HG03025 (cell line): ENCODE measurements around the gene UBE2D4.
"Not testable (repeated sequence)": the region's sequence is repeated elsewhere in the genome, so short reads cannot be mapped to it uniquely, and the experiment has no call there.

Experiments
- ATAC-seq: cut with Tn5 transposase; IDR thresholded peaks from one replicate; pipeline ENCODE4 v1.9.1; 2021; ENCODE audit warnings: mild to moderate bottlenecking, moderate library complexity; ENCODE audit not compliant: unreplicated experiment, low FRiP score

Gene UBE2D4

DNA sequence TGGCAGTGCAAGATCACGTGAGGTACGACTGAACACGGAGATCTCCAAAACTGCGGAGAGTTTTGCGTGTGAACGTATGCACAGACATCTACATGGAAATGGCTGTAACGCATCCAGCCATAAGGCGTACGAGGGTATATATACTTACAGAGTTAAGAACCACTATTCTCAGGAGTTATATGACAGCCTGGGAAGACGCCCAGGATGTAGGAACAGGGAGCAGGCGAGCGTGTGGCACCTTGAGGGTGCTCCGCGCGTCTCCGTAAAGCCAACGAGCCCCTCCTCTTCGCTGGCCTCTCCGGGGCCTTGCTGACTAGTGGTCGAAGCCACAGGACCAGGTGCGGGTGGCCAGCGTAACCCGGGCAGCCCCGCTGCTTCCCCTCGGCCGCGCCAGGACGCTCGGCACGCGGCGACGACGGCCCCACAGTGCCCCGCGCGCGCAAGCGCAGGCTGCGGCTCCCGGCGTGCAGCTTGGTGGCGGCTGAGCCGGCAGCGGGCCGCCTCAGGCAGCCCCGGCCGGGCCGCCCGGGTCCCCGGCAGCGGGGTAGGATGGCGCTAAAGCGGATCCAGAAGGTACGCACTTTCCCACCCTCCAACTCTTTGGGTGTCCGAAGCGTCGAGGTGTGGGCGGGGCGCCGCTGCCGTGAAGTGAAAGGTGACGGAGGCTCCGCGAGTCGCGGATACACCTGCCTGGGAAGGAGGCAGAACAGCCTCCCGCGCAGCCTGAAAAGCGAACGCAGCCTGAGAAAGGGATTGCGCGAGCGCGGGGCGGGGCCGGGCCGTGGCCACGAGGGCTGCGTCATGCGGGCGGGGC lies at the start of gene UBE2D4:
Gene UBE2D4 (plus strand): TSS at position 453 of the 814 bp plus-strand sequence. CDS start 97 bp downstream, at position 550.
- peak; percentile 87 for ATAC-seq

DNA sequence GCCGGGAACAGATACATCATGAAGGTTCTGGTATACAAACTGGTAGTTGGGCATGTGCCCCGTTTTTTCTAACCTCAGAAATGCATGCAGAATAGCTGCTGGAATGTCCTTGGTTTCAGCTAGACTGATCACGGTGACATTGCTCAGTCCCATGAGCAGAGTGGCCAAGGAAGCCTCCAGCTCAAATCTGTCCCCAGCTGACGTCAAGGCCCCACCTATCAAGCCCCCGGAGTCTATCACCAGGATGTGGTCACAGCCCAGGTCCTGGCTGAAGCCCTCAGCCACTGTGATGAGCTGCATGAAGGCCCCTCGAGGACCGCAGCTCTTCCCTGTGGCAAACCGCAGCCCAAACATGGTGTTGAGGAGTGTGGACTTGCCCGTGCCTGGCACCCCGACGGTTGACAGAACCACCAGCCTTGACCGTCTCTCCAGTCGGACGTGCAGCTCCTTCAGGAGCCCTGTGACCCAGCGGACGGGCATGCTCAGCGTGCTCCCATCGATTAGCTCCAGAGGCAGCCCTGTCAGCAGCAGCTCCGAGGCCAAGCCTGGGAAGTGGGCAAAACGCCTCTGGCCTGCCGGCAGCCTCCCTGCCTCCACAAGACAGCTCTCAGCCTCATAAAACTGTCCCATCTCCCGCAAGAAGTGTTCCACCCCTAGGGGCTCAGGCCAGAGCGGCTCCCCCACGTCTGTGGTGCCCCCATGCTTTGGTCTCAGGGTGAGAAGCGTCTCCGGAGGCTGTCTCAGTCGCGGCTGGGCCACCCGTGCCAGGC lies 49.1 kb upstream of the UBE2D4 start:
- no peak for ATAC-seq

DNA sequence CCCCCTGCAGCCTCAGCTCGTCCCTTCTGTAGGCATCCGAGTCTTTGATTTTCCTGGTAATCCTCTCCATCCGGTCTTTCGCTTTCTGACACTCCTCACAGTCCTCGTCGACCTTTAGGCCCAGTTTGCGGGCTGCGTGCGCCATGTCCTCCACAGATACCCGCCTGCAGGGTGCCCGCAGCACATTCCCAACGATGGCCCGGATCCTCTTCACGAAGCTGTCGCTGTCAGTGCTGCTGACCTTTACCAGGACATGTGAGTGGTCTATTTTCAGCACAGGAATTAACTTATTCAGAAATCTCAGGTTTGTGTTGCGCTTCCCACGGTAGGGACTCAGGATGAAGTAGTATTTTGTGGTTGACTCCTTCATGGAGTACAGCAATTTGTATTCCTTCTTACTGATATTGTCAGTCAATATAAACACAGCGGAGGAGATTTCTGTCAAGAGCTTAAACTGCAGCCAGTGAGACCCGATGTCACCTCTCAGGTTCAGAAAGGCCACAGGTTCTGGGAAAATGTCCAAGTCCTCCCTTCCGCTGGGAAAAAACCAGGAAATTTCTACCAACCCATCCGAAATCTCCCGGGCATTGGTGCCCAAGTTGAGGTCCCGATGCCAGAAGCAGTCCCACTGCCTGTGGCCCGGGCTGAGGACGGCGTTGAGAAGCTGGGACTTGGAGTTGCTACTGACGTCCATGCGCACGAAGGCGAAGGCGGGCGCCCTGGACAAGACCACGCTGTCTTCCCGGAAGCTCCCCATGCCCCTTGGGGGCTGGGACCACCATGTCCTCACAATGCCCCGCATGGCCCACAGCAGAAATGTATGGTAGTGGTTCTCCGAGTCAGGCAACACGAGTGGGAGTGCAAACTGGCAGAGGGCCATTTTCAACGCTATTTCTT lies 48.0 kb upstream of the UBE2D4 start:
- no peak for ATAC-seq

DNA sequence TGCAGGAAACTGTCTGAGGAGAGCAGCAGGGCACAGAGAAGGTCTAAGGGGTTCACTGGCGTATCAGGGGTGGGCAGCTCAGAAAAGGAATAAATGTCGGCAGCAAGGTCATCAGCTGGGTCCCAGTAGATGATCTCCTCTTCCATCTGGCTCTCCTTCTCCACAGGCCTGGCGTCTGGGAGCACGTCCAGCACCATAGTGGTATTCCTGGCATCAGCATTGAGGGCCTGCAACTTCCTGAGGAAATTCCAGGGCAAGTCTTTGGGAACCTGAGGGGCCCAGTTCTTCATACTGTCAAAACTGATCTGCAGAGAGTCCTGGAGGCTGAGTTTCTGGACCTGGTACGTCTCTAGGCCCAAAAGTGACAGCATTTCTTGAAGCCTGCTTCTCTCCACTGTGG lies 47.4 kb upstream of the UBE2D4 start:
- no peak for ATAC-seq

DNA sequence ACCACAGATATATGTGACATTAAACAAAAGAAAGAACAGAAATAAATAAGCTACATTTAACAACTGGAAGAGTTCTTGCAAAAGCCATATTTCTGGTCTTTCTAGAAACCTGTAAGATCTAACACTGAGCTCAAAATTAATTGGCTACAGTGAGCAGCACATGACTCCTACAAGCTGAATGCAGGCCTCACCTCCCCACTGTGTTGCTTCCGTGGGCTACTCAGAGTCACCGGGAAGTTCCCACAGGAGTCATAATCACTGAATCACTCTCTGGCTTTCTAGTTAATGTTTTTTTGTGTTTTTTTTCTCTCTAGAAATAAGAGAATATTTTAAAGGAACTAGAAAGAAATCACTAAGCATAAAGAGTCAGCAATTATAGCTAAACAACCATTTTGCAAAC lies 46.8 kb upstream of the UBE2D4 start:
- no peak for ATAC-seq

DNA sequence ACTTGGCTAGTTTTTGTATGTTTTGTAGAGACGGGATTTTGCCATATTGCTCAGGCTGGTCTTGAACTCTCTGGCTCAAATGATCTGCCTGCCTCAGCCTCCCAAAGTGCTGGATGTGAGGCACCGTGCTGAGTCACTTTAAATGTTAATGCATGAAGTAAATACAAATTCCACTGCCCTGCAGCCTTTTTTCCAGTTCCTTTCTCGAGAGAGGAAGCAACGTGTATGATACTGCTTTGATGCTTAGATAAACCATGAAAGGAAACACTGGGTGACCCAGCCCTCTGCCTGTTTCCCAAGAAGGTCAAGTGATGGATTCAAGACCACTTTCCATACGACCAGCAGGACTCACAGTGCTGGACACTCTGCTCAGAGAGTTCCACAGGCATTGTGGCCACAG lies 45.6 kb upstream of the UBE2D4 start:
- ATAC-seq, result no peak

DNA sequence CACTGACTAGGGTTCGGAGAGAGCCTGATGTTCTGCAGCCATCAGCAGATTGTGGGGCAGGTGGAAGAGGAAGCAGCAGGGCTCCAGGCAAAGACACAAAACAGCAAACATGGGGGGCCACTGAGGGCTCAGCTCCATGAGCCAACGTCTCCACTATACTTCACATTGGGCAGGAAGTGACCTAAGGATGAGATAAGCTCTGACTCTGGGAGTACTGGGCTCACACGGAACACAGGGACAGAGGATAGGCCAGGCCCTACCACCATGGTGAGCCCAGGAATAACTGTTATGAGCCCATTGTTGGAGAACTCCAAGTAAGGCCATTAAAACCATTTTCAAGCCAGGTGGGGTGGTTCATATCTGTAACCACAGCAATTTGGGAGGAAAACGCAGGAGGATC lies 42.0 kb upstream of the UBE2D4 start:
- no peak for ATAC-seq

DNA sequence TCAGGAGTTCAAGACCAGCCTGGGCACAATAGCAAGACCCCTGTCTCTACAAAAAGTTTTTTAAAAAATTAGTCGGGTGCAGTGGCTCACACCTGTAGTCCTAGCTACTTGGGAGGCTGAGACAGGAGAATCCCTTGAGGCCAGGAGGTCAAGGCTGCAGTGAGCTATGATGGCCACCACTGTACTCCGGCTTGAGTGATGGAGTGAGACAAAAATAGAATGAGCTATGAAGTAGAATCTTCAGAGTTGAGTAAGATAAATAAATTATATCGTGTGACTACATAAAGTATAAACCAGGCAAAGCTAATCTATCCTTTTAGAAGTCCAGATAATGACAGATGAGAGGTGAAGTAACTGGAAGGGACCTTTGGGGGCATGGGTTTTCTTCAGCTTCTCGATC lies 41.6 kb upstream of the UBE2D4 start:
- ATAC-seq, result no peak

DNA sequence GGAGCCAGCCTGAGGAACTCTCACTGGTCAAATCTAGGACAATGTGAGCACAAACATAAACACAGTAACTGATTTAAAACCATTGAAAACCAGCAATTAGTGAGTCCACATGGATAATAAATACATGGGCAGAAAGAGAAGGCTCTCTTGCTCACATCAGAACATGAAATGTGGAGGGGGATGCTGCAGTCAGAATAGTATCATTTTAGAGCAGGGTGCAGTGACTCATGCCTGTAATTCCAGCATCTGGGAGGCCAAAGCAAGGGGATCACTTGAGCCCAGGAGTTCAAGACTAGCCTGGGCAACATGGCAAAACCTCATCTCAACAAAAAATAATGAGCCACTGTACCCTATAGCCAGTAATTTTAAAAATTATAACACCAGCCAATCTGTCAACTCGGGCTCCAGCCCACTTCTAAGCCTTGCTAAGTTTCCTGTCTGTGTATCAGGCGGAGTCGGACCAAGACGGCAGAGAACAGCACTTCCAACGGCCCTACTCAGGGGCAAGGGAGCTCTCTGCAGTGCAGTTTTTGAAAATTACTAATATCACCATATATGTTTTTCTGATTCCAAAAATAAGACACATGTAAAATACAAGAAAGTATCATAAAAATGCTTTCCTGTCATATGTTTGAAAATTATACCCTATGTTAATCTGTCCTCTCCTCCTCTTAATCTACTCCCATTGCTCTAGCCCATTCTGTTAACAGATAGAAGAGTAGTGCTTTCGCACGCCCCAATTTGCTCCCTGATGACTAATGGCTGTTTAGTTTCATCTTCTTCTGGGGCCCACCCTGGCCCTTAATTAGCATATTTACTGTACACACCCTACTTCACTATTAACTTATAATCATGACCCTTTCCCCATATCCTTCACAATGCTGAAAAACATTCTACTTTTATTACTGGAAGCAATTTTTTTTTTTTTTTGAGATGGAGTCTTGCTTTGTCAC lies 37.0 kb upstream of the UBE2D4 start:
- ATAC-seq, result no peak

DNA sequence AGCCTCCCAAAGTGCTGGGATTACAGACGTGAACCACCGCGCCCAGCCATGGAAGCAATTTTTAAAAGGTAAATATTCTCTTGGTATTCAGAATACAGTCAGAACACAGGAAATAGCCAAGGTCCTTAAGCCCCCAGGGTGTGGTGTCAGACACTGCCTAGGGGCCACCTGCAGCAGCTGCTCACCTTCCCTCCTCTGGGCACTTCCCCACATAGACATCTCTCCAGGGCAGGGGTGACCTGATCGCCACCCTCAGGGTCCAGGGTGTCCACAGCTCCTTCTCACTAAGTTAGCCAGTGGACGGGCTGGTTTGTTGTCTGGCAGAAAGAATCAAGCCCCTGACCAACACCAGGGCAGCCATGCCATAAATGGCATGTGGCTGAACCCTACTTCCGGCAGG lies 35.8 kb upstream of the UBE2D4 start:
- ATAC-seq, result no peak

DNA sequence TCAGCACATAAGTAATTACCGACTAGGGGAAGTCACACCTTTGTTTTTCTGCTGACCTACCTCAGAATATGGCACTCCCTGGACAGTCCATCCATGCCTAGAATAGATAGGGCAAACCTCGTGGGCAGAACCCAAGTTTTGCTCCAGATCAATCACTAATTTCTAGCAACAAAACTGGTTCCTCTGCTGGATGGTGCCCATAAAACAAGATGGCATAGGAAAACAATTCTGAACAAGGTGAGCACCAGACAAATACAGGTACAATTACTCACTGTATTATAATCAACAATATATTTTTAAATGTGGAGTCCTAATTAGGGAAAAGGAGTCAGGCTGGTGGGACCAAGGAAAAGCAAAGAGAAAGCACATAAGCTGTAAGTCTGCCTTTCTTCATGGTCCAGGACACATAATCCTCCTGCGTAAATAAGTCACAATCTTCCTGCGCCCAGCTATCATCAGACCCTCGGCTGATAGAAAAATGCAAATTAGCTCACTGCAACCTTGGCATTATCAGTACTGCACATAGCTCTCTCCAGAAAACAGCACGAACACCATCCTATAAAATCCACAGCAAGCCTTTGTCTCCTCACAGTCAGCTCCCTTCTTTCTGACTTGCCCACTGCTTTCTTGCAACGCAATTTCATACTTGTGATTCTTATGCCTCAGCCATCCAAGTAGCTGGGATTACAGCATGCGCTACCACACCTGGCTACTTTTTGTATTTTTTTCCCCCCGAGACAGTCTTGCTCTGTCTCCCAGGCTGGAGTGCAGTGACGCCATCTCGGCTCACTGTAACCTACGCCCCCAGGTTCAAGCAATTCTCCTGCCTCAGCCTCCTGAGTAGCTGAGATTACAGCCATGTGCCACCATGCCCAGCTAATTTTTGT lies 34.9 kb upstream of the UBE2D4 start:
- no peak for ATAC-seq

DNA sequence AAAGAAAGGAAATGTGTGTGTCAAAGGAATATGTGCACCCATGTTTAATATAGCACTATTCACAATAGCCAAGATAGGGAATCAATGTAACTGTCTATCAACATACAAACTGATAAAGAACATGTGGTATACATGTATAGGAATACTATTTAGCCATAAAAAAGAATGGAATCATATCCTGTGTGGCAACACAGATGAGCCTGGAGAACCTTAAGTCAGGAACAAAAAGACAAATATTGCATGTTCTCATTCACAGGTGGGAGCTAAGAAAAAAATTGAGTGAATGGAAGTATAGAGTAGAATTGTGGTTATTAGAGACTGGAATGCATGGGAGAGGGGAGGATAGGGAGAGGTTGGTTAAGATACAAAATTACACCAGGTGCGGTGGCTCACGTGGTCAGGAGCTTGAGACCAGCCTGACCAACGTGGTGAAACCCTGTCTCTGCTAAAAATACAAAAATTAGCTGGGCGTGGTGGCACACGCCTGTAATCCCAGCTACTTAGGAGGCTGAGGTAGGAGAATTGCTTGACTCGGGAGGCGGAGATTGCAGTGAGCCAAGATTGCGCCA lies 30.3 kb upstream of the UBE2D4 start:
- ATAC-seq, result no peak

DNA sequence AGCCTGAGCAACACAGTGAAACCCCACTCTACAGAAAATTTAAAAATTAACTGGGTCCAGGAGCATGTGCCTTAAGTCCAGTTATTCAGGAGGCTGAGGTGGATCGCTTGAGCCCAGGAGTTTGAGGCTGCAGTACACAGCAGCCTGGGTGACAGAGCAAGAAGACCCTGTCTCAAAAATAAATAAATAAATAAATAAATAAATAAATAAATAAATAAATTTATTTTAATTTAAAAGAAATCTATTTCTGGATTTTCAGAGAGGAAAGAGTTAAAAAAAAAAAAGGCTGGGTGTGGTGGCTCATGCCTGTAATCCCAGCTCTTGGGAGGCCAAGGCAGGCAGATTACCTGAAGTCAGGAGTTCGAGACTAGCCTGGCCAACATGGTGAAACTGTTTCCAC lies 27.7 kb upstream of the UBE2D4 start:
- not testable (repeated sequence) for ATAC-seq

DNA sequence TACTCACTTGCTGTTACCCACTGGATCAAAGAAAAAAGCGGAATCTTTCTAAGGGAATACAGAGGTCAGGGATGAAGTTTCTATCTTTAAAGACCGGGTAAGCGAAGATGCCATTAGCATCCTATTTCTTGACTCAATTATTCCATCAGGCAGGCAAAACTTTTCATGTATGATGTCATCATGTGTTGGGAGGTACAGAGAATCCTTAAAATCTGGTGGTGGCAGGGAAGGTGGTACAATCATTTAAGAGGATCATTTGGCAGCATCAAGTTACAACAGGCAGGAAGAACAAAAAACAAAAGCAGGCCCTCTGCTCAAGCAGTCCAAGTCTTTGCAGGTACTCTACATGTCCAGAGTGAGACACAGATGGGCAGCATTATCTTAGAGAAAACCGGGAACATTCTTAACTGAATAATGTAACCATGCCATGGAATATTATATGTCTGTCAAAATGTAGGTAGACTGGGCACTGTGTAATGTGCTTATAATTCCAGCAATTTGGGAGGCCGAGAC lies 23.6 kb upstream of the UBE2D4 start:
- no peak for ATAC-seq

DNA sequence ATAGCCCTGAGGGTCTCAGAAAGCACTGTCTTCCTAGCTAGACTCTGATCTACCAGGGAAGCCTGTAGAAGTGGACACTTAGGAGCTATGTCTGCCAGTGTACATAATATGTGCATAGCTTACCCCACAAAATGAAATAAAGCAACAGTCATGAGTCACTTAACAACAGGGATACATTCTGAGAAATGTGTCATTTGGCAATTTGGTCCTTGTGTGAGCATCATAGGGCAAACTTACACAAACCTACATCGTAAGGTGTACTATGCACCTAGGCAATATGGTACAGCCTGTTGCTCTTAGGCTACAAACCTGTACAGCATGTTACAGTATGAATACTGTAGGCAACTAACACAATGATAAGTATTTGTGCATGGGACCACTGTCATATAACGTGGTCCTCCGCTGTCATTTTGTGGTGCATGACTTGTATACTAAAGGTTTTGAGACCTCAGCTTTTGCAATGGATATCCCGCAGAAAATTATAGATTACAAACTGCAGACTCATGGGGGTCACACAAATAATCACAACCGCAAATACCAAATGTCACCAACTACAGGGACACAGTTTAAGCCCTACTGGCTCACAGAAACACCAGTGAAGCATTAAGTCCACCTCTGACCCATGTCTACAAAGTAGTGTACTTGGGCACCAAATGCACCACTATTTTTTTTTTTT lies 21.6 kb upstream of the UBE2D4 start:
- ATAC-seq, result no peak

DNA sequence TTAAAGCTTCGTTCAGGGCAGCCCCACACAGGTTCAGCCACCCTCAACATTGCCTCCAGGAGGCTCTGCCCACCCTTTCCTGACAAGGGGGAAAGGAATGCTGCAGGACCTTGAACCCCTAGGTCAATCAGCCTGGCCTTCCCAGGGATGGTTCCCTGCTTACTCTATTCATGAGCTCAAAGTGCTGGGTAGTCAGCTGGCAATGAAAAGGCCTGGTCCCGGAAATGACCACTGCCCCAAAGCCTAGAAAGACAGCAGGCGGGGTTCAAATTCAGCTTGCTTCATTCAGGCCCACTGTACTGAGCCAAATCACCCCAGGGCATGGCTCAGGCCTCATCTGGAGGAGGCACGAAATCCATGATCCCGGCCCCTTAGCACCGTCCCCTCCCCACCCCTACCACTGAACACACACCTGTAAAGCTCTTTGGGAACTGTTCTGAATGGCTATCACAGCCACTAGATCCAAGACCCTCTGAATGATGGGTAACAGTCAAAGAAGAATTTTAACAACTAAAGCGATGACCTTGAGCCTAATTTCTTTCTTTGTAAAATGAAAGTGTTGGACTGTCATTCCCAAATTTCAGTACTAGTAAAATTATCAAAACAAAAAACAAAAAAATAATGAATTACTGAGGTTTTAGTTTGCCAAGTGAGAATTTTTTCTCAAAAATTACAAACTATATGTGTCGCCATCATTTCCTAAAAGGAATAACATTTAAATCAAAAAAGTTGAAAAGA lies 20.9 kb upstream of the UBE2D4 start:
- ATAC-seq, result no peak

DNA sequence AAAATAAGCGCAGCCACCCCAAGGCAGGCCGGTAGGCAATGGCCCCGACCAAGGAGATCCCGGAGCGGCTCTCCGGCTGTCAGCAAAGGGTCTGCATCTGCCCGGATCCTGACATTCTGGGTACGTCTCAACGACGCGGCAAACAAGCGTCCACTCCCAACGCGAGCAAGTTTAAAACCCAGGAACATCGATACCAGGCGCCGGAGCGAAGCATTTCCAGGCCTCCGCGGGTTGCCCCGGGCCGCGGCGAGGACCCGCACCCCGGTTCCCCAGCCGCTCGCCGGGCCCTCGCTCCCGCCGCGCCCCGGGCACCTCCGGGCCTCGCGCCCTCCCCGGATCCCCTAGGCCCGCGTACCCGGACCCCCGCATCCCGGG lies 20.3 kb upstream of the UBE2D4 start:
- peak; percentile 29 for ATAC-seq
